Skin epidermis (tissue), 12 donors: ENCODE results near the gene ZNF468.
"Not testable (repeated sequence)": the region's sequence is repeated elsewhere in the genome, so short reads cannot be mapped to it uniquely, and the experiment has no call there.

Source experiments
- H3K27ac ChIP-seq, 21 experiments: fragments of 200-600 bp; sonication (generic) in 11 of 21; one replicate each; pipeline ENCODE4 v1.5.0; 2020; ENCODE audit warnings: mild to moderate bottlenecking in 3 of 21, inconsistent platforms in 2 of 21, moderate library complexity in 2 of 21
- H3K4me3 ChIP-seq, 7 experiments: fragments of 200-600 bp; sonication (generic) in 2 of 7; one replicate each; pipeline ENCODE4 v1.5.0; 2020; ENCODE audit warnings: inconsistent platforms in 2 of 7, mild to moderate bottlenecking in 2 of 7, moderate library complexity in 1 of 7

The ZNF468 gene

DNA sequence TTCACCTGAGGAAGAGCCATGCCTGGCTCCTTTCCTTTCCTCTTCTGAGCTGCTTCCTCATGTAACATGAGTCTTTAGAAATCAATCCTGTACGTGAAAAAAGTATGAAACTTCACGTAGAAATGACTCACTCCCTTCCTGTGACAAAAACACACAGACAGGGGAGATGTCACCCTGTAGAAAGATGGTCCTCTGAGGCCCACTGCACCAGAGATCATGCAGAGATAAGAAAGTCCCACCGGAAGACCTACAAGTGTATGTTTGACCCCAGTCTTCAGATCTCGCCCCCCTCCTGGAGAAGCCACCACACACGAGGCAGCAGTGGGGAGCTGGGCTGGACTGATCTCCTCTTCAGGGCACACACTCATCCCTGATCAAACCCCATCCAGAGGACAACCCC lies 23.9 kb downstream of the ZNF468 start:
- not testable (repeated sequence) for H3K4me3 ChIP-seq, H3K27ac ChIP-seq

DNA sequence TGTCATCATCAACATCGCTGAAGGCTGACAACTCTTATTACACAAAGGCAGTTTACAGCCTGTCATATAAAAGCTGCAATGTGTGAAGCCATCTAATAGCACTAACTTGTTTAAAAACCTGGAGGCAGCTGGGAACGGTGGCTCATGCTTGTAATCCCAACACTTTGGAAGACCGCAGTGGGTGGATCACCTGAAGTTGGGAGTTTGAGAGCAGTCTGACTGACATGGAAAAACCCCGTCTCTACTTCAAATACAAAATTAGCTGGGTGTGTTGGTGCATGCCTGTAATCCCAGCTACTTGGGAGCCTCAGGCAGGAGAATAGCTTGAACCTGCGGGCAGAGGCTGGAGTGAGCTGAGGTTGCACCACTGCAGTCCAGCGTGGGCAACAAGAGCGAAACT lies 27.6 kb downstream of the ZNF468 start:
- H3K27ac ChIP-seq, H3K4me3 ChIP-seq: not testable (repeated sequence)

DNA sequence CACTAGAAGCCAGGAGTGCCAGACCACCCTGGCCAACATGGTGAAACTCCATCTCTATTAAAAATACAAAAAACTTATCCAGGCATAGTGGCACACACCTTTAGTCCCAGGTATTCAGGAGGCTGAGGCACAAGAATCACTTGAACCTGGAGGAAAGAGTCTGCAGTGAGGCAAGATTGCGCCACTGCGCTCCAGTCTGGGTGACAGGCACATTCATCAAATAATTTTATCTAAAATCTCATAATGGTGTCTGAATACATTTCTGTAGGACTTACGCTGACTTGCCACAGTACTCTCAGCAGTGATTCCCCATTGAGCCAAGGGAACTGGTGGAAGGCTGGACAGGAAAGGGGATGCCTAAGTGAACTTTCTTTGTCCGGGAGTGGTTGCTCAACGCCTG lies 31.7 kb downstream of the ZNF468 start:
- Histone ChIP-seq H3K27ac (no peak overlapping the region), H3K4me3 (no peak overlapping the region)

DNA sequence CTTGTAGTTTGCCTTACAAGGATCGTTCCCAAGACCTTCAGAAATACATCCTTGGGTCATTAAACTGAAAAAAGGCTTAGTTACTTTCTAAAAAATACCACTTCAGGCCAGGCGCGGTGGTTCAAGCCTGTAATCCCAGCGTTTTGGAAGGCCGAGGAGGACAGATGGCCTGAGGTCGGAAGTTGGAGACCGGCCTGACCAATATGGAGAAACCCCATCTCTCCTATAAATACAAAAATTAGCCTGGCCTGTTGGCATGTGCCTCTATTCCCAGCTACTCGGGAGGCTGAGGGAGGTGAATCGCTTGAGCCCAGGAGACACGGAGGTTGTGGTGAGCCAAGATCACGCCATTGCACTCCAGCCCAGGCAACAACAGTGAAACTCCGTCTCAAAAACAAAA lies 33.7 kb downstream of the ZNF468 start:
- no peak overlapping the region for H3K4me3 ChIP-seq
- H3K27ac ChIP-seq, result no peak overlapping the region

DNA sequence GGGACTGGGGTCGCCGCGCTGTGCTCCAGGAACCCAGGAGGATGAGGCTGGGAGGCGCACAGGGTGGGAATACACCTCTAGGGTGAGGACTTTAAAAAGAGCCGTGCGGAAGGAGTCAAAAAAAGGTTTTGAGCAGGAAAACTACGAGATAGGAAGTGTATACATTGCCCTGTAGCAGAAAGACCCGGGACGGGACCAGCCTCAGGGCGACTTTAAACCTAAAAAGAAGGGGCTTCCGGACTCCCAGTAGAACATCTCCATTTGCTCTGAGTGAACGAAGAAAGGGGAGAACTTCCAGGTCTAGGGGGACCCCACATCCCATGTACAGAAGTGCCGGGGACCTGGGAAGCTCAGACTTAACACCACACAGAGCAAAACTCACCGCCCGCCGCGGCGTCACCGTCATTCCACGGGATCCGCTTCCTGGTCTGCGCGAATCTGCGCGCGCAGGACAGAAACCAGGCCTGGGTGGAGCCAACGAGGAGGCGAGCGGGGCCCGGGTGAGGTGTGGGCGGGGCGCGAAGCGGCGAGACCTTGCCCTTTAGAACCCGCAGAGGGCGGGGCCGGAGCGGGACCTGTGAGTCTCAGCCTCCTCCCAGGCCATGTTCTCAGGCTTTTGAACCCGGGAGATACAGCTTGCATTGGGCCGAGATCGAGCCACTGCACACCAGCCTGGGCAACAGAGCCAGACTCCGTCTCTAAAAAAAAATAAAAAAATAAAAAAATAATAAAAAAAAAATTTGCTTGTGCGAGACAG lies 36.0 kb downstream of the ZNF468 start, which contains the start of gene ZNF28:
Gene ZNF28 (minus strand): TSS at position 430 of the 757 bp plus-strand sequence. CDS start 3,675 bp downstream, outside the sequence.
- H3K27ac ChIP-seq, result peak within 1 kb of the TSS in 17 of 21 experiments; percentile 22 to 86 (median 73)
- H3K4me3 ChIP-seq, result peak within 1 kb of the TSS; percentile 43 to 73 (median 64)

DNA sequence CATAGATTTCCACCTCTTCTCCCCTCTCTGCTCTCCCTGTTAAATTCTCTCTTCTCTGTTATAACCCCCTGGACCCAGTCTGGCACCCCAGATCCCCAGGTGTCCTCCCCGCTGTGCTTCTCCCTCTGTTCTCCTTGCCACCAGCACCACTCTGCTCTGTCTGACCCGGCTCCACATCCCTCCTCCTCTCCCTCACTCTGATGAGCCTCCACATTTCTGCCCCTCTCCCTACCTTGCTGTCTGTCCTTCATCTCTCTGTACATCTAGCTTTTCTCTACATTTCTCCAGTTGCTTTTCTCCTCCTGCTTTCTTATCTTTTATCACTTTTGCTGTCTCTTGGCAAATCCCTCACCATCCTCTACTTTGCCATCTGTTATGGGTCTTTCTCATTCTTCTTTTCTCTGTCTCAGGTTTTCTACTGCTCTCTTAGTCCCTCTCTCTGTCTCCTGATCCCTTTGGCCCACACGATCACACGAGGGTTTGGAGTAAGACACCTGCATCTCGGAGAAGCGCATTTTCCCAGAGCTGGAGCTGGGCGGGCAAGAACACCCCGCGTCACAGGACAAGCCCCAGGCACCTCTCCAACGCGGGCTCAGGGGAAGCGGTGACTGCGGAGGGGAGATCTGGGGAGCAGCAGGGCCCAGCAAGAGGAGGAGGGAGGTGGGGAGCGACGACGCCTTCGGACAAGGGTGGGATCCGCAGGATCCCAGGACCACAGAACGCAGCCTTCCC lies 36.8 kb downstream of the ZNF468 start:
- Histone ChIP-seq H3K4me3 (peak overlapping the region; percentile 43 to 73 (median 64)), H3K27ac (peak overlapping the region in 17 of 21 experiments; percentile 22 to 86 (median 73))

DNA sequence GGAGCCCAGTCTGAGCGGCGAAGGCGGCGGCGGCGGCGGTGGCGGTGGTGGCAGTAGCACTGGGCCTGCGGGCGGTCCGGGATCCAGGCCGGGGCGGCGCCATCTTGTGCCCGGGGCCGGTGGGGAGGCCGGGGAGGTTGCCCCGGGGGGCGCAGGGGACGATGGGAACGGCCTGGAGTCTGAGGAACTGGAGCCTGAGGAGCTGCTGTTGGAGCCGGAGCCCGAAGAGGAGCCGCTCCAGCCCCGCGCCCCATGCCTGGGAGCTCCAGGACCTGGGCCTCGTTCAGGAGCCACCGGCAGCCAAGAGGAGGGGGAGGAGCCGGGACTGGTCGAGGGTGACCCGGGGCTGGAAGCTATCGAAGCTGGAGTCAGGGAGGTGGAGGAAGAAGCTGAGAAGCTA lies 47.6 kb downstream of the ZNF468 start:
- H3K4me3 ChIP-seq, result no peak overlapping the region
- no peak overlapping the region for H3K27ac ChIP-seq

DNA sequence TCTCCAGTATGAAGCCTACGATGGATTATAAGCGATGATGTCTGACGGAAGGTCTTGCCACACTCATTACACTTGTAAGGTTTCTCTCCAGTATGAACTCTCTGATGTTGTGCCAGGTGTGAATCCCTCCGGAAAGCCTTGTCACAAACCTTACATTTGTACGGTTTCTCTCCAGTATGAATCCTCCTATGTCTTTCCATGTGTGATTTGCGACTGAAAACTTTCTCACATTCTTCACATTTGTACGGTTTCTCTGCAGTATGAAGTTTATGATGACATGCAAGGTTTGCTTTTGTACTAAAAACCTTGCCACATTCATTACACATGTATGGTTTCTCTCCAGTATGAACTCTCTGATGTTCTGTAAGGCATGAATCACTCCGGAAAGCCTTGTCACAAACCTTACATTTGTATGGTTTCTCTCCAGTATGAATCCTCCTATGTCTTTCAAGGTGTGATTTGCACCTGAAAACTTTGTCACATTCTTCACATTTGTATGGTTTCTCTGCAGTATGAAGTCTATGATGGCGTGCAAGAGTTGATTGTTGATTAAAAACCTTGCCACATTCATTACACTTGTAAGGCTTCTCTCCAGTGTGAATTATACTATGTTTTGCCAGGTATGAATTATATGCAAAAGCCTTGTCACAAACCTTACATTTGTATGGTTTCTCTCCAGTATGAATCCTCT lies 57.3 kb downstream of the ZNF468 start:
- not testable (repeated sequence) for H3K27ac ChIP-seq, H3K4me3 ChIP-seq

DNA sequence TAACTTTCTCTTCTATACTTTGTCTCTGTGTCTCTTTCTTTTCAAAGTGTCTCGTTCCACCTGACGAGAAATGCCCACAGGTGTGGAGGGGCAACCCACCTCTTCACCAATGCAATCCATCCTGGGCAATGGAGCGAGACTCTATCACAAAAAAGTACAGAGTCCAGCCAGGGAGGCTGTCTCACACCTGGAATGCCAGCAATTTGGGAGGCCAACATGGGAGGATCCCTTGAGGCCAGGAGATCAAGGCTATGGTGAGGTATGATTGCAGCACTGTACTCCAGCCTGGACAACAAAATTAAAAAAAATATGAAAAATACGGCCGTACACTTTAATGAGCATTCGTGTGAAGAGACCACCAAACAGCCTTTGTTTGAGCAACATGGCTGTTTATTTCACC lies 68.0 kb downstream of the ZNF468 start:
- Histone ChIP-seq H3K27ac (no peak overlapping the region), H3K4me3 (no peak overlapping the region)
